ENCODE results near the gene PI4KB. TPM values are rescaled to one million over a fixed set of nuclear protein-coding genes. Genes with fewer than 3 reads are reported as not detected.
A peak's percentile ranks its signal among the peaks of the same experiment; 100 is the strongest.

PI4KB gene
- total and polyA plus RNA-seq, 2 experiments from 2014 or later, result 15.3 to 25.5 TPM

DNA sequence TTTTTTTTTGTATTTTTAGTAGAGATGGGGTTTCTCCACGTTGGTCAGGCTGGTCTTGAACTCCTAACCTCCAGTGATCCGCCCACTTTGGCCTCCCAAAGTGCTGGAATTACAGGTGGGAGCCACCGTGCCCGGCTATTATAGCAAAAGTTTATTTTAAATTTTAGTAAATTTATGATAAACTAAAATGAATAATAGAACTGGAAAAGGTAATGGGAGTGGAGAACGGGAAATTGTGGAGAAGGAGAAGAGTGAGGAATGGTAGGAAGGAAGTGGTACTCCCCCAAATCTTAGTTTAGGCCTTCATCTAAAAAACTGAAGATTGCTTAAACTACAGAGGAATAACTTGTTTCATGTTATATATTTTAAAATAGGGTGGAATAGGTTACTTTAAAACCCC lies 7.6 kb upstream of the PI4KB start (continued):
- TF ChIP-seq, protein P1, sequence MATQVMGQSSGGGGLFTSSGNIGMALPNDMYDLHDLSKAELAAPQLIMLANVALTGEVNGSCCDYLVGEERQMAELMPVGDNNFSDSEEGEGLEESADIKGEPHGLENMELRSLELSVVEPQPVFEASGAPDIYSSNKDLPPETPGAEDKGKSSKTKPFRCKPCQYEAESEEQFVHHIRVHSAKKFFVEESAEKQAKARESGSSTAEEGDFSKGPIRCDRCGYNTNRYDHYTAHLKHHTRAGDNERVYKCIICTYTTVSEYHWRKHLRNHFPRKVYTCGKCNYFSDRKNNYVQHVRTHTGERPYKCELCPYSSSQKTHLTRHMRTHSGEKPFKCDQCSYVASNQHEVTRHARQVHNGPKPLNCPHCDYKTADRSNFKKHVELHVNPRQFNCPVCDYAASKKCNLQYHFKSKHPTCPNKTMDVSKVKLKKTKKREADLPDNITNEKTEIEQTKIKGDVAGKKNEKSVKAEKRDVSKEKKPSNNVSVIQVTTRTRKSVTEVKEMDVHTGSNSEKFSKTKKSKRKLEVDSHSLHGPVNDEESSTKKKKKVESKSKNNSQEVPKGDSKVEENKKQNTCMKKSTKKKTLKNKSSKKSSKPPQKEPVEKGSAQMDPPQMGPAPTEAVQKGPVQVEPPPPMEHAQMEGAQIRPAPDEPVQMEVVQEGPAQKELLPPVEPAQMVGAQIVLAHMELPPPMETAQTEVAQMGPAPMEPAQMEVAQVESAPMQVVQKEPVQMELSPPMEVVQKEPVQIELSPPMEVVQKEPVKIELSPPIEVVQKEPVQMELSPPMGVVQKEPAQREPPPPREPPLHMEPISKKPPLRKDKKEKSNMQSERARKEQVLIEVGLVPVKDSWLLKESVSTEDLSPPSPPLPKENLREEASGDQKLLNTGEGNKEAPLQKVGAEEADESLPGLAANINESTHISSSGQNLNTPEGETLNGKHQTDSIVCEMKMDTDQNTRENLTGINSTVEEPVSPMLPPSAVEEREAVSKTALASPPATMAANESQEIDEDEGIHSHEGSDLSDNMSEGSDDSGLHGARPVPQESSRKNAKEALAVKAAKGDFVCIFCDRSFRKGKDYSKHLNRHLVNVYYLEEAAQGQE (IDR thresholded peaks at IDR 0.05; ENCODE audit: unreplicated experiment), result no peak
- TF ChIP-seq, protein P2, sequence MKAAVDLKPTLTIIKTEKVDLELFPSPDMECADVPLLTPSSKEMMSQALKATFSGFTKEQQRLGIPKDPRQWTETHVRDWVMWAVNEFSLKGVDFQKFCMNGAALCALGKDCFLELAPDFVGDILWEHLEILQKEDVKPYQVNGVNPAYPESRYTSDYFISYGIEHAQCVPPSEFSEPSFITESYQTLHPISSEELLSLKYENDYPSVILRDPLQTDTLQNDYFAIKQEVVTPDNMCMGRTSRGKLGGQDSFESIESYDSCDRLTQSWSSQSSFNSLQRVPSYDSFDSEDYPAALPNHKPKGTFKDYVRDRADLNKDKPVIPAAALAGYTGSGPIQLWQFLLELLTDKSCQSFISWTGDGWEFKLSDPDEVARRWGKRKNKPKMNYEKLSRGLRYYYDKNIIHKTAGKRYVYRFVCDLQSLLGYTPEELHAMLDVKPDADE (IDR thresholded peaks at IDR 0.05), result no peak

DNA sequence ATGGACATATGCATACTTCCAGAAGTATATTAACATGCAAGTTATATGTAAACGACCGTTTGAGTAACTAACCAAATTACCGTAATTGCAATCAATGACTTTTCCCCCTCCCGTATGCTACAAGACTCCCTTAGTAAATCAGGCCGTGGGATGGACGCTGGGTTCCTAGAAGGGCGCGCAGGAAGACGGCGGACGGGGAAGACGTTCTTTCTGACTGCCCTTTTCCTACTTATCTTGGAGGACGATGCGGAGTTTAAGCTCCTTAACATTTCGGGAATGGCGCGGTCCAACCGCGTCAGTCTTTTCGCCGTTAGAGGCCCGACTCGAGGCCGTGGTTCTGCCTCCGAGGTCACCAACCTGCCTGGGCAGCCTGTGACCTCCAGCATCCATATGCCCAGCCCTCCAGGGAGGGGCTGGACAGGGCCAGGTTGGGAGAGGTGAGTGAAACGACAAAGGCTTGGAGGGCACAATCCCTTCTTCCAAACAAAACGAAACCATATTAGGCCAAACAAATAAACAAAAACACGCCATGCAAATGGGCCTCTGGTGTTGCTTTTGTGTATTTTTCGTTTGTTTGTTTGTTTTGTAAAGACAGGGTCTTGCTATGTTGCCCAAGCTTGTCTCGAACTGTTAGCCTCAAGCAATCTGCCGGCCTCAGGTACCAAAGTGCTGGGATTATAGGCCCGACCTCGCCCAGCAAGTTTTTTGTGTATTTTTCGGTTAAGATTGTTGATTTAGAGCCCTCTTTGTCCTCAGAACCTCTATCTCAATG lies 873 bp upstream of the PI4KB start:
- Histone ChIP-seq H3K27me3 (ENCODE audit: insufficient read depth) (no peaks in the 10 kb centered on the region), H4K20me1 (replicated peaks; ENCODE audit: insufficient read depth) (peaks cover 4% of the 10 kb centered on the region; the same call in 1 of the 2 replicates), H3K36me3 (ENCODE audit: insufficient read depth) (peaks cover 6% of the 10 kb centered on the region; the same call in 1 of the 2 replicates), H3K4me2 (peak overlapping the region; percentile 71), H3K4me1 (ENCODE audit: insufficient read depth) (peaks cover 14% of the 10 kb centered on the region), H3K4me3 (peak overlapping the region; percentile 74), H3F3A (replicated peaks; ENCODE audit: low read depth) (0 out of 2 replicates have a peak, but pooled peaks cover 5% of the 10 kb centered on the region), H2AFZ (peak overlapping the region; percentile 5; the same call in 1 of the 2 replicates), H3K27ac (ENCODE audit: low read depth) (peak overlapping the region; percentile 51), H3K79me2 (replicated peaks; ENCODE audit: insufficient read depth) (peaks cover 15% of the 10 kb centered on the region), H3K9me2 (ENCODE audit: insufficient read depth) (no peaks in the 10 kb centered on the region)
- peaks cover 4% of the 10 kb centered on the region; the same call in 2 of the 3 replicates for H3K36me3 Mint-ChIP-seq (ENCODE audit: low read depth)
- peaks cover 7% of the 10 kb centered on the region for H3K27me3 Mint-ChIP-seq (ENCODE audit: insufficient read depth, low read depth, poor library complexity)
- H3K4me3 Mint-ChIP-seq, result peak overlapping the region; percentile 83
- peaks cover 10% of the 10 kb centered on the region; the same call in 2 of the 3 replicates for H3K4me1 Mint-ChIP-seq
- H3K9me3 Mint-ChIP-seq, result no peaks in the 10 kb centered on the region
- peak; percentile 54 for ATAC-seq
- TF ChIP-seq, protein P1 (IDR thresholded peaks at IDR 0.05; ENCODE audit: unreplicated experiment), result no peak
- TF ChIP-seq CREB1 (CRISPR knock-in tag; IDR thresholded peaks at IDR 0.05; ENCODE audit: low read depth), result peak; percentile 55
- peak overlapping the region; percentile 99 for H3K27ac Mint-ChIP-seq
- peak; percentile 68 for DNase-seq (ENCODE audit: low spot score)
